Superior temporal gyrus (tissue), 1 donor: ENCODE results near the gene SMC1A.

Source experiments
- DNase-seq: peaks from one replicate; pipeline ENCODE4 v3.0.0-alpha.2; 2016; ENCODE audit errors: extremely low spot score

SMC1A gene

DNA sequence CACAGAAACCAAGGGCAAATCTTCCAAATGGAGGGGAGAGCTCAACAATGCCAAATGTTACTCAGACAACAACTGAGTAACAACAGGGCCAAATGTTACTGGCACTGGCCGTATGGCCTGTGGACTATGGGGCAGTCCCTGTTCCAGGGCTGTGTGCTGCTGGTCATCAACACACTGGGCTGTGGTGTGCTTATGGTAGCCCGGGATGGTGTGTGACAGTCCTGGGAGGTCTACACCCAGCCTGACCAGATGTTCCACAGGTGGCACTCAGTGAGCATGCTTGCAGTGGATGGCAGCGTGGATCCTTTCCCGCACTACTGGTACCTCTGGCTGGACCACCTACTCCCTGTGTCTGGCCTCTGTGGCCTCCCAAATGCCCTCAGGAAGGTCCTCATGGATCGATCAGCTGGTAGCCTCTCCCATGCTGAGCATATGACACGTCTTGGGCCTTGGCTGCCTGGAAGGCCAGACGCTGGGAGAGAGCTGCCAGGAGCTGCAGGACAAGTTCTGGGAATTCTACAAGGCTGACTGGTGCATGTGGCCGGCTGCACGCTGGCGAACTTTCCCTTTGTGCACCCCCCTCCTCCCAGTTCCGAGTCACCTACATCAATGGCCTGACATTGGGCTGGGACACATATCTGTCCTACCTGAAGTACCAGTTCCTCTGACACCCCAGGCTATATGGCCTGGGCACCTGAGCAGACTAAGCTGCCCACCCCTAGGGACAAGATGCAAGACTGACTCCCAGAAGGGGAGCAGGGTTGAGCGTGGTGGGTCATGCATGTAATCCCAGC is 81.4 kb downstream of the SMC1A start:
- DNase-seq, result no peak

- DNase-seq, result no peak
These were observed 85.4 kb downstream of the SMC1A start for GRCh38 chrX:53337101-53337500.

- DNase-seq, result no peak
These were observed 88.6 kb downstream of the SMC1A start for GRCh38 chrX:53333853-53334252.

GRCh38 chrX:53332204-53332603 is 90.2 kb downstream of the SMC1A start:
- no peak for DNase-seq

- no peak for DNase-seq
These were observed 92.1 kb downstream of the SMC1A start for GRCh38 chrX:53330331-53330730.

DNA sequence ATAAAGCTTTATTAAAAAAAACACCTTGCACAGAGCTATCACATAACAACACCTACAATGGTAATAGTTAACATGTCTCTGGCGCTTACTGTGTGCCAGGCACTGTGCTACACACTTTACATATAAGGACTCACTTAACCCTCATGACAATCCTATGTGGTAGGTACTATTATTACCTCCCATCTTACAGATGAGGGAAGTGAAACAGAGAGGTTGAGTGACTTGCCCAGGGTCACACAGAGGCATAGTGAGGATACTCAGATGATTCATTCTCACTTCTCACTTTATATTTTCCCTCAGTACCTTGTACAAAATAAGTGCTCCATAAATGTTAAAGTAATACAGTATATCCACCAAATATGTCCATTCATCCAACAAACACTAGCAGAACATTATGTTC is 97.7 kb downstream of the SMC1A start:
- no peak for DNase-seq
